PFSK-1 (cell line): ENCODE data around the gene NKAIN4.

Source experiments
- FOXP2 ChIP-seq: optimal IDR thresholded peaks from 2 replicates; pipeline ENCODE3; 2011; ENCODE audit warnings: borderline replicate concordance, control low read depth, inconsistent platforms; ENCODE audit not compliant: insufficient read depth; ENCODE audit errors: extremely low read length, extremely low read depth
- POLR2AphosphoS5 ChIP-seq: IDR thresholded peaks from 2 replicates; pipeline ENCODE4 v1.6.1; 2012; ENCODE audit warnings: low read depth, mild to moderate bottlenecking, control low read depth, low read length, moderate library complexity
- REST ChIP-seq, 2 experiments: IDR thresholded peaks; 2 replicates each; pipeline versions ENCODE4 v1.6.1 to v1.8.0; 2011 to 2012; ENCODE audit warnings: low read depth in 2 of 2, low read length in 2 of 2, control low read depth in 1 of 2, inconsistent platforms in 1 of 2, mild to moderate bottlenecking in 1 of 2, moderate library complexity in 1 of 2; ENCODE audit not compliant: insufficient read depth in 1 of 2
- SIN3A ChIP-seq: IDR thresholded peaks from 2 replicates; pipeline ENCODE4 v1.6.1; 2012; ENCODE audit warnings: mild to moderate bottlenecking, low read length, moderate library complexity, borderline replicate concordance; ENCODE audit not compliant: insufficient read depth
- TAF1 ChIP-seq: IDR thresholded peaks from 2 replicates; pipeline ENCODE4 v1.6.1; 2012; ENCODE audit warnings: low read length, control low read depth, borderline replicate concordance; ENCODE audit not compliant: insufficient read depth

NKAIN4 gene

GRCh38 chr20:63190828-63191227 is 63.4 kb downstream of the NKAIN4 start:
- TF ChIP-seq TAF1 (no peak), POLR2AphosphoS5 (no peak), REST (IDR thresholded peaks at IDR 0.05; ENCODE audit: insufficient read depth in 1 of 2, low read depth in 2 of 2, low read length in 2 of 2) (no peak), FOXP2 (no peak), SIN3A (no peak)
